HepG2 (cell line): ENCODE data around the gene LTBR. TPM values are rescaled to one million over a fixed set of nuclear protein-coding genes. Genes with fewer than 3 reads are reported as not detected.
"Not testable (repeated sequence)": the region's sequence is repeated elsewhere in the genome, so short reads cannot be mapped to it uniquely, and the experiment has no call there.

Source experiments
- ATAC-seq: fragments of 200-7000 bp; cut with Tn5 transposase; 3 replicates; pipeline ENCODE4 v1.9.1; 2020; ENCODE audit warnings: mild to moderate bottlenecking, moderate library complexity
- BruUV-seq: library from RNA; stranded (reverse); fragments of 400-500 nt; replicated peaks from 2 replicates; lab custom pipeline; 2021; lab: Mats Ljungman, UMichigan
- CTCF ChIA-PET: fragments of 300-600 bp; formaldehyde crosslinking; extraction: SDS; loops from one replicate; lab custom pipeline; 2021; ENCODE audit warnings: low total read pairs, inconsistent platforms, low intra/inter-chr PET ratio; lab: Yijun Ruan, JAX
- POLR2A ChIA-PET: fragments of 350-600 bp; sonication (Branson Sonifier 250); formaldehyde crosslinking; loops from one replicate; lab custom pipeline; 2020; ENCODE audit warnings: antibody characterized with exemption, inconsistent platforms; lab: Yijun Ruan, JAX
- DNase-seq: peaks from one replicate; pipeline ENCODE4 v3.0.0-alpha.2; 2015; ENCODE audit warnings: low spot score
- FAIRE-seq: peaks from 3 replicates; lab custom pipeline; 2011; peaks lifted over from hg19 to GRCh38; lab: Jason Lieb, UNC
- H2AFZ ChIP-seq: one replicate; pipeline ENCODE4 v1.6.1; 2011; ENCODE audit warnings: low read length, inconsistent platforms
- H3K27ac ChIP-seq: fragments of 300-600 bp; 3 replicates; pipeline ENCODE4 v1.8.0; 2011; ENCODE audit warnings: mixed run types, mild to moderate bottlenecking, mixed read lengths, low read length, inconsistent platforms; ENCODE audit not compliant: insufficient read depth; ENCODE audit errors: extremely low read length
- H3K27me3 ChIP-seq, 2 experiments: fragments of 200-600 bp in 1 of 2; 2 replicates in 1 of 2; 3 replicates in 1 of 2; pipeline versions ENCODE4 v1.6.0 to v1.8.0; 2011; ENCODE audit warnings: low read length in 2 of 2, mild to moderate bottlenecking in 2 of 2, moderate library complexity in 2 of 2, inconsistent platforms in 1 of 2; ENCODE audit not compliant: insufficient read depth in 2 of 2, control insufficient read depth in 1 of 2
- H3K36me3 ChIP-seq, 2 experiments: fragments of 200-600 bp in 1 of 2; replicated peaks in 1 of 2; 2 replicates in 1 of 2; 3 replicates in 1 of 2; pipeline versions ENCODE4 v1.5.1 to v1.8.0; 2011; ENCODE audit warnings: low read length in 2 of 2, inconsistent platforms in 1 of 2; ENCODE audit not compliant: insufficient read depth in 2 of 2, control insufficient read depth in 1 of 2
- H3K4me1 ChIP-seq: 2 replicates; pipeline ENCODE4 v1.5.1; 2012; ENCODE audit warnings: low read length, inconsistent platforms; ENCODE audit not compliant: insufficient read depth
- H3K4me2 ChIP-seq: 2 replicates; pipeline ENCODE4 v1.6.0; 2011; ENCODE audit warnings: low read depth, low read length, inconsistent platforms
- H3K4me3 ChIP-seq, 3 experiments: fragments of 200-600 bp in 1 of 3; sonication (generic), shearing (Covaris generic) in 1 of 3; replicated peaks in 1 of 3; 2 replicates each; pipeline ENCODE4 v1.5.1; 2011 to 2016; ENCODE audit warnings: low read length in 3 of 3, inconsistent platforms in 2 of 3, low read depth in 2 of 3, mild to moderate bottlenecking in 2 of 3, control low read depth in 1 of 3, mixed read lengths in 1 of 3; ENCODE audit not compliant: insufficient read depth in 1 of 3
- H3K79me2 ChIP-seq: one replicate; pipeline ENCODE4 v1.6.1; 2011; ENCODE audit warnings: low read length, inconsistent platforms; ENCODE audit not compliant: insufficient read depth
- H3K9ac ChIP-seq: 2 replicates; pipeline ENCODE4 v1.6.0; 2011; ENCODE audit warnings: mild to moderate bottlenecking, low read depth, low read length, inconsistent platforms; ENCODE audit not compliant: insufficient read depth
- H3K9me3 ChIP-seq: 2 replicates; pipeline ENCODE4 v1.5.1; 2012; ENCODE audit warnings: mild to moderate bottlenecking, low read length
- H4K20me1 ChIP-seq: 2 replicates; pipeline ENCODE4 v1.6.0; 2011; ENCODE audit warnings: inconsistent platforms, mild to moderate bottlenecking, low read length, moderate library complexity; ENCODE audit not compliant: insufficient read depth
- CEBPG ChIP-seq: IDR thresholded peaks from 2 replicates; pipeline ENCODE4 v1.6.1; 2016
- HNRNPUL1 ChIP-seq: fragments of 200-400 bp; formaldehyde crosslinking; IDR thresholded peaks from 2 replicates; pipeline ENCODE4 v1.6.1; 2017; ENCODE audit warnings: low read depth, mild to moderate bottlenecking, low read length, moderate library complexity
- ZNF317 ChIP-seq: sonication (generic); formaldehyde crosslinking; IDR thresholded peaks from 2 replicates; pipeline ENCODE4 v1.5.0; 2020; ENCODE audit warnings: mild to moderate bottlenecking, missing genetic modification reagents
- ZNF460 ChIP-seq: sonication (generic); formaldehyde crosslinking; IDR thresholded peaks from 2 replicates; pipeline ENCODE4 v1.5.1; 2020; ENCODE audit warnings: missing genetic modification reagents, mild to moderate bottlenecking, borderline replicate concordance
- WGBS: methylation state at CpG from one replicate; pipeline ENCODE4 v1.1.6; 2017; ENCODE audit warnings: low lambda C conversion rate; 5-methylcytosine and 5-hydroxymethylcytosine counted together
- in situ Hi-C: cut with HindIII; loops from 2 replicates; pipeline ENCODE4 v1.10.0; 2017; ENCODE audit warnings: low pct_unique_long_range_greater_than_20kb; ENCODE audit not compliant: extremely low pct_ligation_motif_present
- intact Hi-C: fragments of 100-400 bp; cut with micrococcal nuclease; formaldehyde crosslinking; loops from one replicate; pipeline ENCODE4 v1.10.0; 2022; ENCODE audit not compliant: unreplicated experiment
- polyA plus RNA-seq, 8 experiments: library from polyadenylated mRNA; depleted of rRNA in 3 of 8; stranded (reverse) in 7 of 8; unstranded in 1 of 8; fragments of >200 nt; fragmentation: Illumina TruSeq in 4 of 8; extraction: Trizol in 4 of 8; gene quantifications; 2 replicates each; pipeline versions ENCODE4 v1.2.1 to v1.2.3, GENCODE V29; 2011 to 2016; ENCODE audit warnings: low read depth in 4 of 8, missing spikeins in 1 of 8, mixed read lengths in 1 of 8; ENCODE audit not compliant: insufficient read depth in 1 of 8
- total RNA-seq, 5 experiments: library from RNA; depleted of rRNA; stranded (reverse); fragments of >200 nt; fragmentation: Illumina TruSeq; extraction: Trizol; gene quantifications; 2 replicates each; pipeline ENCODE4 v1.2.3, GENCODE V29; 2016; ENCODE audit warnings: low read depth in 1 of 5
- TF ChIP-seq, protein P1 (sequence below): sonication (generic); formaldehyde crosslinking; IDR thresholded peaks from 2 replicates; pipeline ENCODE4 v1.5.0; 2020; ENCODE audit warnings: missing genetic modification reagents
- TF ChIP-seq, protein P2 (sequence below): sonication (generic); formaldehyde crosslinking; IDR thresholded peaks from 2 replicates; pipeline ENCODE4 v1.5.0; 2020; ENCODE audit warnings: mild to moderate bottlenecking, missing genetic modification reagents

The LTBR gene
- total and polyA plus RNA-seq, 2 of the 13 experiments (the other 11 are each of a cell fraction or from before 2014, with no cell fraction given): 31.4 to 34.8 TPM

DNA sequence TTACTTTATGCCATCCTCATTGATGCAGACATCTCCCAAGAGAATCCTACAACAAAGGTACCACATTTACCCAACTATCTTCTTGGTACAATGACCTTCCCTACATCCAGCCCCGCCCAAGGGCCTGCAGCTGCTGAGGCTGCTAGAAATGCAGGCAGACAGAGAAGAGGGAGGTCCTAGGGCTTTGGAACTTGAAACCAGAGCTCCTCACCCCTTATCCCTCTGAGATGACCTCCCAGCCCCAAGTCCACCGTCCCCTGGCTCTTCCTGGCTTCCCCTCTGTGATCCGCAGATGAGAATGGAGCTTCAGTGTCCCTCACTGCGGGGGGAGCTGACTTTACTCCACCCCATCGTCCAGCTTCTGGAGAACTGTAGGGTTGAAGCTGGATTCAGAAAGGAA is 40.4 kb upstream of the LTBR start (continued):
- no peak for TF ChIP-seq HNRNPUL1
- TF ChIP-seq, protein P1, sequence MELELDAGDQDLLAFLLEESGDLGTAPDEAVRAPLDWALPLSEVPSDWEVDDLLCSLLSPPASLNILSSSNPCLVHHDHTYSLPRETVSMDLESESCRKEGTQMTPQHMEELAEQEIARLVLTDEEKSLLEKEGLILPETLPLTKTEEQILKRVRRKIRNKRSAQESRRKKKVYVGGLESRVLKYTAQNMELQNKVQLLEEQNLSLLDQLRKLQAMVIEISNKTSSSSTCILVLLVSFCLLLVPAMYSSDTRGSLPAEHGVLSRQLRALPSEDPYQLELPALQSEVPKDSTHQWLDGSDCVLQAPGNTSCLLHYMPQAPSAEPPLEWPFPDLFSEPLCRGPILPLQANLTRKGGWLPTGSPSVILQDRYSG: no peak

DNA sequence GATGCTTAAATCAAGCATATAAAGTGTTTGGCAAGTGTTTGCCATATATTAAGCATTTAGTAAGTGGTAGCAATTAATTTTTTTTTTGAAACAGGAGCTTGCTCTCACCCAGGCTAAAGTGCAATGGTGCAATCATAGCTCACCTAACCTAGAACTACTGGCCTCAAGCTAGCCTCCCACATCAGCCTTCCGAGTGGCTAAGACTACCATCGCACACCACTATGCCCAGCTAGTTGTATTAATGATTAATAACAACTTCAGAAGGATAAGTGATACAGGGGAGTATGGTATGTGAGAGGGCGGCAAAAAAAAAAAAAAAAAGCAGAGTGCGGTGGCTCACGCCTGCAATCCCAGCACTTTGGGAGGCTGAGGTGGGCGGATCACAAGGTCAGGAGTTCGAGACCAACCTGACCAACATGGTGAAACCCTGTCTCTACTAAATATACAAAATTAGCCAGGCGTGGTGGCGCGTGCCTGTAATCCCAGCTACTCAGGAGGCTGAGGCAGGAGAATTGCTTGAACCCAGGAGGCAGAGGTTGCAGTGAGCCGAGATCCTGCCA is 39.8 kb upstream of the LTBR start:
- not testable (repeated sequence) for BruUV-seq, ATAC-seq

More for the DNA sequence above, 39.8 kb upstream of the LTBR start:
- in situ Hi-C loops, H3K9me3 ChIP-seq, H3K27ac ChIP-seq, CTCF ChIA-PET, H2AFZ ChIP-seq, FAIRE-seq, H4K20me1 ChIP-seq, H3K27me3 ChIP-seq, H3K36me3 ChIP-seq: not testable (repeated sequence)
- Histone ChIP-seq H3K9ac (0 out of 2 replicates have a peak overlapping the region, but pooled peaks have one; percentile 5), H3K4me3 (peak overlapping the region in 1 of 3 experiments; percentile 9; a peak in 1 of 6 replicates), H3K4me2 (peak overlapping the region; percentile 66), H3K79me2 (peaks cover 34% of the 10 kb centered on the region), H3K4me1 (peaks cover 59% of the 10 kb centered on the region)
- TF ChIP-seq, protein P2, sequence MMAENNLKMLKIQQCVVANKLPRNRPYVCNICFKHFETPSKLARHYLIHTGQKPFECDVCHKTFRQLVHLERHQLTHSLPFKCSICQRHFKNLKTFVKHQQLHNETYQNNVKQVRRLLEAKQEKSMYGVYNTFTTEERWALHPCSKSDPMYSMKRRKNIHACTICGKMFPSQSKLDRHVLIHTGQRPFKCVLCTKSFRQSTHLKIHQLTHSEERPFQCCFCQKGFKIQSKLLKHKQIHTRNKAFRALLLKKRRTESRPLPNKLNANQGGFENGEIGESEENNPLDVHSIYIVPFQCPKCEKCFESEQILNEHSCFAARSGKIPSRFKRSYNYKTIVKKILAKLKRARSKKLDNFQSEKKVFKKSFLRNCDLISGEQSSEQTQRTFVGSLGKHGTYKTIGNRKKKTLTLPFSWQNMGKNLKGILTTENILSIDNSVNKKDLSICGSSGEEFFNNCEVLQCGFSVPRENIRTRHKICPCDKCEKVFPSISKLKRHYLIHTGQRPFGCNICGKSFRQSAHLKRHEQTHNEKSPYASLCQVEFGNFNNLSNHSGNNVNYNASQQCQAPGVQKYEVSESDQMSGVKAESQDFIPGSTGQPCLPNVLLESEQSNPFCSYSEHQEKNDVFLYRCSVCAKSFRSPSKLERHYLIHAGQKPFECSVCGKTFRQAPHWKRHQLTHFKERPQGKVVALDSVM (CRISPR knock-in tag): 0 out of 2 replicates have a peak, but pooled peaks have one; percentile 26
- TF ChIP-seq ZNF460 (peak; percentile 66), ZNF317 (CRISPR knock-in tag) (0 out of 2 replicates have a peak, but pooled peaks have one; percentile 38), CEBPG (CRISPR knock-in tag) (0 out of 2 replicates have a peak, but pooled peaks have one; percentile 12)
- peak; percentile 30 for DNase-seq
- POLR2A ChIA-PET: interaction anchor here (0.6 to 11.0 kb wide), 9 partner anchors 8 to 809 kb away, joined by 3 to 220 read pairs (median 3); partner anchors contain the start of genes LTBR and VAMP1
- intact Hi-C loops: loop anchor here (10.0 kb wide), 1 partner anchor 191 kb away; the partner anchor contains the start of gene GAPDH
- WGBS: 65% methylated on average over 11 of the region's 11 CpGs
